GM23248 (cell line): ENCODE results near the gene KCNG2.

Experiments used
- EZH2 ChIP-seq: fragments of 200-600 bp; sonication (generic); IDR thresholded peaks from 2 replicates; pipeline ENCODE4 v1.6.1; 2018; ENCODE audit warnings: antibody characterized with exemption, mild to moderate bottlenecking; ENCODE audit not compliant: insufficient read depth, poor library complexity, severe bottlenecking
- EZH2phosphoT487 ChIP-seq: fragments of 200-600 bp; sonication (generic); IDR thresholded peaks from 2 replicates; pipeline ENCODE4 v1.6.1; 2018; ENCODE audit warnings: antibody characterized with exemption, moderate library complexity, mild to moderate bottlenecking, low read depth; ENCODE audit not compliant: insufficient read depth

DNA sequence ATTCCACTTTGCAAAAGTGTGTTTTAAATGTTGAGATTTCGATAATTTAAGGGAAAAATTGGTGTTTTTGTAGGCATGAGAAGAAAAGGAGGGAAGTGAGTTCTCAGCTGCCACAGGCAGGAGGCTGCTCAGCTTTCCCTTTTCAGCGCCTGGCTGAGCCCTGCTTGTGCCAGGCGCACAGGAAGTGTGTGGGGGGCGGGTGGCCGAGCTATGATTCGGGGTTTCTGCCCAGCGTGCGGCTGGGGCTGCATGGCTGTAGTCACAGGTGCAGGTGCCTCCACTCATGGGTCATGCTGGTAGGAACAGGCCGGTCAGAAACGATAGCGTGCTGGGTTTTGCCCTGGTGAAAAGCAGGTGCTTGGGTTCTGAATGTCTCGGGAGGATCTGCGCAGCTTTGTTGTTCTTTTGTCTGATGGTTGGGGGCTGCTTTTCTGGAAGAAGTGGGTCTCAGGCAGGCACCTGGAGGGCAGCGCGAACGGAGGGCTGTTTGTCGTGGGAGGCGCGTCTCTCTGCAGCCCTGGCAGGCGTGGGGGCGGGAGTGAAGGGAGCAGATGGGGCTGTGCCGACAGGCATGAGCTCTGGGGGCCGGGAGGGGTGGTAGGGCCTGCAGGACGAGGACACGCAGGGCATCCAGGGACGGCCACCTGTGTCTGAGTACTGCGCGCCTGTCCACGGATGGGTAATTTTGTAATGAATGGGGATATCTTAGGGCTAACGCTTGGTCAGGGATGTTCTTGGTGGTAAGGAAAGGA, 2.1 kb downstream of the KCNG2 start:
- TF ChIP-seq EZH2 = no peak
- TF ChIP-seq EZH2phosphoT487 = no peak
